Activated naive CD4-positive, alpha-beta T cell treated with anti-CD3 and anti-CD28 coated beads, Interleukin-2, amount 50 U/mL, for 16 hours (primary cell): Measurements from ENCODE around the gene ASIC5.
"Not testable (repeated sequence)": the region's sequence is repeated elsewhere in the genome, so short reads cannot be mapped to it uniquely, and the experiment has no call there.

Experiments used
- DNase-seq: peaks from one replicate; pipeline ENCODE4 v3.0.0-alpha.2; 2020

Gene ASIC5

DNA sequence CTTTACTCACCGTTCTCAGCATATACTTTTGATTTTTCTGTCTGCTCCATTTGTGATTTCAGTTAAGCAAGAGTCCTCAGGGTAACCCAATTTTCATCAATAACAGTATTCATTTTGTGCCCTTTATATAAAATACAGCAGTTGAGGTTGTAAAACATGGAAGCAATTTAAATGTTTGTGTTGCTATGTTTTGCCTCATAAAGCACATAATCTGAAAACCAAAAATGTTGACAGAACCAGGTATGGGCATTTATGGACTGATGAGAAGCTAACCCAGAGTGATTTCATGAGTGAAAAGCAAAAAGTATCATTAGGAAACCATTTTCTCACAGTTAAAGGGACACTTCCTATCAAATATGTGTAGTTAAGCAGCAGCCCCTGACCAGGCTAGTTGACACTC is at the start of gene ASIC5:
Gene ASIC5, minus strand, starts transcription at position 101 of the 400 bp plus-strand sequence. Its CDS starts 51 bp downstream, at position 50.
- no peak for DNase-seq

GRCh38 chr4:155914782-155915181 is 48.7 kb upstream of the ASIC5 start:
- DNase-seq, result no peak

- no peak for DNase-seq
These were observed 45.8 kb upstream of the ASIC5 start for GRCh38 chr4:155911905-155912304.

GRCh38 chr4:155909615-155910226 is 43.6 kb upstream of the ASIC5 start:
- DNase-seq, result no peak

- no peak for DNase-seq
These were observed 42.4 kb upstream of the ASIC5 start for GRCh38 chr4:155908187-155909139.

DNA sequence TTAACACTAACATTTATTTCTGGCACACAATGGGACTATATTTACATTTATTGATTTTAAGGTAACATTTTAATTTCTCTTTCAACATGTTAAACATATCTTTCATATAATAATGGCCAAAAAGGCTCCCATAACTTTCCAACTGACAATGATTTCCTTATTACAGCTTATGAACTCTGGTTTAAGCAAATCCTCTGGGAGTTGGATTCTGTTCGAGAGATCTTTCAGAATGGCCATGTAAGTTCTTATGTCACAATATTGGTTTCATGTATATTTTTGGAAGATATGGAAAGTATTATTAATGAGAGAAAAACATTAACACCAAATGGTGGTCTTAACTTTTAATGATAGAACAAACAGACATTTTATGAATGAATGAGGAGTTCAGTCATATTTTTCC is 41.5 kb upstream of the ASIC5 start:
- DNase-seq, result no peak

DNA sequence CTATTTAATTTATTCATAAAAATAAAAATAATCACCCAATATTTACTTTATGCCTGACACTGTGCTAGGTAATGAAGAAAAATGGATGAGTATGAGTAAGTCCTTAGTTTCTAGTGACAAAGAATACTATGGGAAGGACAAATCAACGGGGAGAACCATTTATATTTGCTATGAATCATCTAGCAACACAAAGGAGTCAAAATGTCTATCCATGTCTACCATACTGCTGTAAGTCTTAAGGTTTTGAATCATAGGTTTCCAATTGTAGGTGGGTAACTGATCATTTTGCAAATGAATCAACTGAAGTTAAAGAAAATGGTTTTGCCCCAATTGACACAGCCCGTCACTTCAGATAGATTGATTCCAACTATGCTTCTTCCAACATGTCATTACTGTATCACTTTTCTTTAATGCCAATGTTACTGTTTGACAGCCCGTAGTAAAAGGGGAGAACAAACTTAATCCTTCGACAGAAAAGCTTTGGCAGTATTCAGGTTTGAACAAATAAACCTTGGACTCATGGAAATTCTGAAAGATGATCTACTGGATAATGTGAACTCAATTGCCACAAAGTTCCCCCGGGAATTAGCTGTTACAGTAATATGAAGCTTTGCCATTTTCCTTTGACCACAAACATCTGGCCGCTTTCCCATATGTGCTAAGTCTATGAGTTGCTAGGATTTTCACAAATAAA is 40.6 kb upstream of the ASIC5 start:
- DNase-seq, result no peak

- DNase-seq, result no peak
These were observed 38.3 kb upstream of the ASIC5 start for GRCh38 chr4:155904331-155904730.

DNA sequence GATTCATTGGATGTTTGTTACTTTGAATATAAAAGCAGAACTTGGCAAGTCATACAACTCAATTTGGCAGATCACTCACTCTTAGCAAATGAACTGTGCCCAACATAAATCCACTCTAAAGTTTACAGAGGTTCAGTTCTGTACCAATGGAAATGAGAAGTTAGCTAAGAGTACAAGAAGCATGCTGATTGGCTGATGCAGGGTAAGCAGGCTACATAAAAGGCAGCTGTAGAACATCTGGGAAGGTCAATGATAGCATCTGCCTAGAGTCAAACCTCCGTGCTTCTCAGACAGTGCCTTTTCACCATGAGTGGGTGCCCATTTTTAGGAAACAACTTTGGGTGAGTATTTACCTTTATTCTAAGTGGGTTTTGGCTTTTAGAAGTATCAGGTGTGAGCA is 37.4 kb upstream of the ASIC5 start, which contains the start of gene TDO2:
Gene TDO2, plus strand, starts transcription at position 244 of the 400 bp plus-strand sequence. Its CDS starts 63 bp downstream, at position 307.
- no peak for DNase-seq

DNA sequence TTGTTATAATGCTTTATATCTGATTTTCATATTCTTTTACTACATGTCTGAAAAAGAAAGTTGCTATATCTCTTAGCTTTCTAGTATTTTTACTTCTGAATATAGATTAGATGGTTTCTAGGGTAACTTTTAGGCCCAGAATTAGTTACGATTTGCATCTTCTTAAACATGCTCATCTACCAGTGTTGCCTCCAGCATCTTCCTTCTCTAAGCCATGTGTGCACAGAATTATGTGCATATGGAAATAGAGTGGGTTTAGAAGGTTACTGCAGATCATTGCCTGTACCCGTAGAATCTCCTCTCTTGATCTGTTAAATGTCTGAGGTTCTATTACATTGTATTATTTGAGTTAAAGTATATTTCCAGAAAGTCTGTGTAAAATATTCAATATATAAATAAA is 34.9 kb upstream of the ASIC5 start:
- no peak for DNase-seq

GRCh38 chr4:155900381-155900780 is 34.3 kb upstream of the ASIC5 start:
- DNase-seq, result no peak

GRCh38 chr4:155899891-155900290 is 33.8 kb upstream of the ASIC5 start:
- DNase-seq, result no peak

- DNase-seq, result not testable (repeated sequence)
These were observed 32.3 kb upstream of the ASIC5 start for GRCh38 chr4:155898371-155898770.

DNA sequence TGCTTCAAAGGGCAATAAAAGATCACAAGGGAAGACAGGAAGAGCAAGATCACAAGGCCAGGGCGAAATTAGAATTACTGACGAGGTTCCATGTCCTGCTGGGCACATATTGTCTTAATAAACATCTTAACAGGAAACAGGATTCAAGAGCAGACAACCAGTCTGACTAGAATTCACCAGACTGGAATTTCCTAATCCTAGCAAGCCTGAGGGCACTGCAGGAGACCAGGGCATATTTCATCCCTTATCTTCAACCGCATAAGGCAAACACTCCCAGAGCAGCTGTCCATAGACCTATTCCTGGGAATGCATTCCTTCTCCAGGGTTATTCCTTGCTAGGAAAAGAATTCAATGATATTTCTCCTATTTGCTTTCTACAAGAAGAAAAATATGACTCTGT is 25.0 kb upstream of the ASIC5 start:
- DNase-seq, result no peak

DNA sequence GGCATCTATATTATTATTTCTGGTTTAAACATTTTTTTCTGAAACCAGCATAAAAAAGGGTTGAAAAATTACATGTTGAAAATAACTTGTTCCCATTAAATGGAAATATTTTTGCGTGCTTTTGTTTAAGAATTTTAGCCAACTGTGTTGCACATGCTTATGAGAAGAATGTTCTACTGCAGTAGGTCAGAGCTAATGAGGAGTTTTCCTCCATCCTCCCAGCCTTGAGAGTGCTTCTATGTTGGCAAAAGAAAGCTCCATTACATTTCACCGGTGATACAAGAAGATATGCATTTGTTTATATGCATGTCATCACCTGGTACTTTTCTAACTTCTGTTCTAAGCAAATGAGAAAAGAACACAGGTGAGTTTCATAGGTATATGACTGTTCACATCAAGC is 23.9 kb upstream of the ASIC5 start:
- DNase-seq, result no peak

- DNase-seq, result no peak
These were observed 23.1 kb upstream of the ASIC5 start for GRCh38 chr4:155889031-155889793.

DNA sequence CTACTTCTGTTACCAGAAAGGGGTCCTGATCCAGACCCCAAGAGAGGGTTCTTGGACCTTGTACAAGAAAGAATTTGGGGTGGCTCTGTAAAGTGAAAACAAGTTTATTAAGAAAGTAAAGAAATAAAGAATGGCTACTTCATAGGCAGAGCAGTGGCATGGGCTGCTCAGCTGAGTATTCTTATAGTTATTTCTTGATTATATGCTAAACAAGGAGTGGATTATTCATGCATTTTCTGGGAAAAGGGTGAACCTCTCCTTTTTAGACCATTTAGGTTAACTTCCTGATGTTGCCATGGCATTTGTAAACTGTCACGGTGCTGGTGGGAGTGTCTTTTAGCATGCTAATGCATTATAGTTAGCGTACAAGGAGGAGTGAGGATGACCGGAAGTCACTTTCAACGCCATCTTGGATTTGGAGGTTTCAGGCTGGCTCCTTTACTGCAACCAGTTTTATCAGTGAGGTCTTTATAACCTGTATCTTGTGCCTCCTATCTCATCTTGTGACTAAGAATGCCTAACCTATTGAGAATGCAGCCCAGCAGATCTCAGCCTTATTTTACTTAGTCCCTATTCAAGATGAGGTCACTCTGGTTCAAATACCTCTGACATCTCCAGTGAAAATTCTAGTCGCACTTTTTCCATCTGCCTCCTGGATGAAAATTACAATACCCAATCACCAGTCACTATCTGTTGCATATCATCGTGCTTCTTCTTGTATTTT is 21.9 kb upstream of the ASIC5 start:
- DNase-seq, result no peak

DNA sequence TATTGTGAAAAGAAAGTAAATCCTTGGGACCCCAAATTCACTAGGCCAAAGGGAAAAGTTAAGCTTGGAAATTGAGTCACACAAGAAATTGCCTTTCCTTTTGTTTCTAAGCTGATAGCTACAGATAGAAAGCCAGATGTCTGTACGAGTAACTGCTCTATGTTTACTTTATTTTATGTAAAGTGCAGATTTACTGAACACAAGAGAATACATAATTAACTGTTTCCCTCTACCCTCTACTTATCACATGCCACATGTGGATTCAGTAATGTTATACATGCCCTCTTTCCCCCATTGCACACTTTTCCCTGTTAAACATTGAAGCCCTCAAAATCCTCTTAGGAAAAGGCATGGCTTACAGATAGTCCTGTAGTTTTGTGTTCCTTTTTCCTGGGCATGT is 21.0 kb upstream of the ASIC5 start:
- no peak for DNase-seq

GRCh38 chr4:155885666-155886065 is 19.6 kb upstream of the ASIC5 start:
- no peak for DNase-seq

GRCh38 chr4:155883895-155884294 is 17.8 kb upstream of the ASIC5 start:
- DNase-seq, result no peak

DNA sequence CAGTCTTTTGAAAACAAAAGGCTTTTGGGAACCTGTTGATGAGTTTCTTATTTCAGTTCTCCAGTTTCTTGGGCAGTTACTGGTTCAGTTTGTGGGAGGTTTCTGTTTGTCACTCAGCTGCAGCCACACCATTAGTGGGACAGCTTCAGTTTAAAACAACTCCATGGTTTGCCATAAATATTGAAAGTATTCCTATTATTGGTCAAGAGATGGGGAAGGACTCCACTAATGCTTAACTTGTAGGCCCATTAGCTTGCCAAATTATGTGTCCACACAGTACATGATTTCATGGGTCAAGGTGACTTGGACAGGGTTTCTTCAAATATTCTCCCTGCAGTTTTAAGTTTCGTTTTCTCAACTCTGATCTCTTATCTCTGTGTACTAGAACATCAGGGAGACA is 15.5 kb upstream of the ASIC5 start:
- DNase-seq, result no peak

- no peak for DNase-seq
These were observed 13.7 kb upstream of the ASIC5 start for GRCh38 chr4:155879767-155880166.
